Activated T-helper 1 cell treated with anti-CD3 and anti-CD28 coated beads, Interleukin-12 subunit alpha, Interleukin-12 subunit beta, Interleukin-2, Interleukin-4 antibody, amounts not matched to agents 30 ng/mL and 10 ng/mL and 1 ng/mL, durations not matched to agents 14 hours and 24 hours and 36 hours (primary cell): Measurements from ENCODE around the gene CEP70. TPM values are rescaled to one million over a fixed set of nuclear protein-coding genes. Genes with fewer than 3 reads are reported as not detected.
"Not testable (repeated sequence)": the region's sequence is repeated elsewhere in the genome, so short reads cannot be mapped to it uniquely, and the experiment has no call there.

Experiments
- DNase-seq: peaks from one replicate; pipeline ENCODE4 v3.0.0; 2021; ENCODE audit warnings: low spot score
- H3K27ac Mint-ChIP-seq: one replicate; pipeline ENCODE4 v1.8.0; 2021; ENCODE audit warnings: mild to moderate bottlenecking, mixed read lengths
- H3K27me3 Mint-ChIP-seq: one replicate; pipeline ENCODE4 v1.8.0; 2022; ENCODE audit warnings: mild to moderate bottlenecking, moderate library complexity, mixed read lengths; ENCODE audit not compliant: insufficient read depth
- H3K36me3 Mint-ChIP-seq: one replicate; pipeline ENCODE4 v1.8.0; 2021; ENCODE audit warnings: low read depth, mixed read lengths
- H3K4me1 Mint-ChIP-seq: one replicate; pipeline ENCODE4 v1.8.0; 2021; ENCODE audit warnings: low read depth, mixed read lengths
- H3K4me3 Mint-ChIP-seq: one replicate; pipeline ENCODE4 v1.8.0; 2021; ENCODE audit warnings: mild to moderate bottlenecking, moderate library complexity, mixed read lengths
- H3K9me3 Mint-ChIP-seq: one replicate; pipeline ENCODE4 v1.8.0; 2021; ENCODE audit warnings: mixed read lengths
- intact Hi-C: fragments of 100-400 bp; cut with micrococcal nuclease; formaldehyde crosslinking; loops from one replicate; pipeline ENCODE4 v1.15.1; 2024
- total RNA-seq: library from RNA; stranded (reverse); gene quantifications from 2 replicates; pipeline ENCODE4 v1.2.3, GENCODE V29; 2022

CEP70 gene
- total RNA-seq, 1 donor from 2014 or later, result 2.4 TPM

- intact Hi-C loops, result no loop called here
- Mint-ChIP-seq H3K4me3 (no peak overlapping the region), H3K27me3 (no peaks in the 10 kb centered on the region), H3K9me3 (peaks cover 14% of the 10 kb centered on the region), H3K27ac (no peak overlapping the region), H3K36me3 (peaks cover 11% of the 10 kb centered on the region), H3K4me1 (peaks cover 17% of the 10 kb centered on the region)
- no peak for DNase-seq
These were observed 20.9 kb downstream of the CEP70 start for GRCh38 chr3:138573138-138573537.

GRCh38 chr3:138569624-138570023 is 24.4 kb downstream of the CEP70 start:
- H3K27ac Mint-ChIP-seq, H3K36me3 Mint-ChIP-seq, DNase-seq, intact Hi-C loops, H3K27me3 Mint-ChIP-seq, H3K4me3 Mint-ChIP-seq: not testable (repeated sequence)
- H3K9me3 Mint-ChIP-seq, result peaks cover 20% of the 10 kb centered on the region
- peaks cover 12% of the 10 kb centered on the region for H3K4me1 Mint-ChIP-seq

GRCh38 chr3:138569090-138569489 is 25.0 kb downstream of the CEP70 start:
- peaks cover 20% of the 10 kb centered on the region for H3K9me3 Mint-ChIP-seq
- intact Hi-C loops, result no loop called here
- peaks cover 10% of the 10 kb centered on the region for H3K36me3 Mint-ChIP-seq
- H3K4me3 Mint-ChIP-seq, result no peak overlapping the region
- H3K27me3 Mint-ChIP-seq, result no peaks in the 10 kb centered on the region
- H3K4me1 Mint-ChIP-seq, result peaks cover 12% of the 10 kb centered on the region
- no peak overlapping the region for H3K27ac Mint-ChIP-seq
- no peak for DNase-seq

- intact Hi-C loops, result no loop called here
- H3K4me3 Mint-ChIP-seq, result no peak overlapping the region
These were observed 26.7 kb downstream of the CEP70 start for GRCh38 chr3:138567403-138567802.

GRCh38 chr3:138566293-138566692 is 27.8 kb downstream of the CEP70 start:
- H3K27ac Mint-ChIP-seq, DNase-seq, H3K36me3 Mint-ChIP-seq, H3K27me3 Mint-ChIP-seq, H3K4me3 Mint-ChIP-seq, H3K4me1 Mint-ChIP-seq, intact Hi-C loops: not testable (repeated sequence)
- H3K9me3 Mint-ChIP-seq, result peaks cover 11% of the 10 kb centered on the region

More at GRCh38 chr3:138567403-138567802, 26.7 kb downstream of the CEP70 start:
- DNase-seq, result no peak
- no peak overlapping the region for H3K27ac Mint-ChIP-seq
- H3K9me3 Mint-ChIP-seq, result peaks cover 11% of the 10 kb centered on the region
- peaks cover 19% of the 10 kb centered on the region for H3K4me1 Mint-ChIP-seq
- H3K27me3 Mint-ChIP-seq, result no peaks in the 10 kb centered on the region
- peaks cover 7% of the 10 kb centered on the region for H3K36me3 Mint-ChIP-seq

GRCh38 chr3:138562902-138563301 is 31.2 kb downstream of the CEP70 start:
- DNase-seq, H3K4me3 Mint-ChIP-seq, H3K27ac Mint-ChIP-seq, H3K27me3 Mint-ChIP-seq, H3K36me3 Mint-ChIP-seq, H3K4me1 Mint-ChIP-seq, intact Hi-C loops: not testable (repeated sequence)
- H3K9me3 Mint-ChIP-seq, result peaks cover 20% of the 10 kb centered on the region

GRCh38 chr3:138560501-138560900 is 33.6 kb downstream of the CEP70 start:
- Mint-ChIP-seq H3K4me3 (no peak overlapping the region), H3K27me3 (no peaks in the 10 kb centered on the region), H3K27ac (no peak overlapping the region), H3K36me3 (peaks cover 10% of the 10 kb centered on the region), H3K9me3 (peaks cover 18% of the 10 kb centered on the region), H3K4me1 (peaks cover 7% of the 10 kb centered on the region)
- DNase-seq, result no peak
- intact Hi-C loops, result no loop called here

- H3K27ac Mint-ChIP-seq, result no peak overlapping the region
- intact Hi-C loops, result no loop called here
- H3K4me3 Mint-ChIP-seq, result no peak overlapping the region
- no peak for DNase-seq
- H3K36me3 Mint-ChIP-seq, result peaks cover 11% of the 10 kb centered on the region
- peaks cover 21% of the 10 kb centered on the region for H3K9me3 Mint-ChIP-seq
- peaks cover 7% of the 10 kb centered on the region for H3K4me1 Mint-ChIP-seq
- no peaks in the 10 kb centered on the region for H3K27me3 Mint-ChIP-seq
These were observed 34.9 kb downstream of the CEP70 start for GRCh38 chr3:138559134-138559533.

GRCh38 chr3:138554775-138555174 is 39.3 kb downstream of the CEP70 start:
- H3K4me3 Mint-ChIP-seq, DNase-seq, H3K27me3 Mint-ChIP-seq, H3K27ac Mint-ChIP-seq, intact Hi-C loops: not testable (repeated sequence)
- Mint-ChIP-seq H3K4me1 (peaks cover 15% of the 10 kb centered on the region), H3K9me3 (peaks cover 47% of the 10 kb centered on the region), H3K36me3 (peaks cover 26% of the 10 kb centered on the region)

GRCh38 chr3:138550958-138551357 is 43.1 kb downstream of the CEP70 start:
- H3K4me3 Mint-ChIP-seq, H3K27me3 Mint-ChIP-seq, H3K27ac Mint-ChIP-seq, DNase-seq, intact Hi-C loops: not testable (repeated sequence)
- H3K9me3 Mint-ChIP-seq, result peaks cover 60% of the 10 kb centered on the region
- H3K36me3 Mint-ChIP-seq, result peaks cover 31% of the 10 kb centered on the region
- peaks cover 15% of the 10 kb centered on the region for H3K4me1 Mint-ChIP-seq

- Mint-ChIP-seq H3K27me3 (no peaks in the 10 kb centered on the region), H3K27ac (no peak overlapping the region), H3K9me3 (peaks cover 66% of the 10 kb centered on the region), H3K4me3 (no peak overlapping the region), H3K36me3 (peaks cover 33% of the 10 kb centered on the region), H3K4me1 (peaks cover 15% of the 10 kb centered on the region)
- DNase-seq, result no peak
- intact Hi-C loops, result no loop called here
These were observed 44.7 kb downstream of the CEP70 start for GRCh38 chr3:138549179-138549977.

- H3K4me1 Mint-ChIP-seq, result peaks cover 9% of the 10 kb centered on the region
- H3K27me3 Mint-ChIP-seq, result no peaks in the 10 kb centered on the region
- no peak overlapping the region for H3K4me3 Mint-ChIP-seq
- peaks cover 66% of the 10 kb centered on the region for H3K9me3 Mint-ChIP-seq
- no peak for DNase-seq
- intact Hi-C loops, result no loop called here
- H3K27ac Mint-ChIP-seq, result no peak overlapping the region
- peaks cover 30% of the 10 kb centered on the region for H3K36me3 Mint-ChIP-seq
These were observed 46.6 kb downstream of the CEP70 start for GRCh38 chr3:138547342-138547975.

GRCh38 chr3:138544546-138544945 is 49.5 kb downstream of the CEP70 start:
- Mint-ChIP-seq H3K4me1 (no peaks in the 10 kb centered on the region), H3K4me3 (no peak overlapping the region), H3K27ac (no peak overlapping the region), H3K36me3 (peaks cover 26% of the 10 kb centered on the region), H3K9me3 (peaks cover 64% of the 10 kb centered on the region), H3K27me3 (no peaks in the 10 kb centered on the region)
- no peak for DNase-seq
- intact Hi-C loops, result no loop called here
